HEK293 (cell line): ENCODE data around the gene CORO1C.

Experiments used
- ZFP41 ChIP-seq: fragments of 450-650 bp; formaldehyde crosslinking; IDR thresholded peaks from 2 replicates; pipeline ENCODE4 v1.5.1; 2016; ENCODE audit warnings: missing biosample characterization, missing genetic modification characterization, borderline replicate concordance
- ZNF266 ChIP-seq: fragments of 450-650 bp; formaldehyde crosslinking; IDR thresholded peaks from 2 replicates; pipeline ENCODE4 v1.5.1; 2016; ENCODE audit warnings: missing biosample characterization, missing genetic modification characterization, low read depth
- ZNF311 ChIP-seq: fragments of 450-650 bp; formaldehyde crosslinking; IDR thresholded peaks from 2 replicates; pipeline ENCODE4 v1.5.1; 2017; ENCODE audit warnings: missing biosample characterization, missing genetic modification characterization, borderline replicate concordance
- ZNF416 ChIP-seq: fragments of 450-650 bp; formaldehyde crosslinking; IDR thresholded peaks from 2 replicates; pipeline ENCODE4 v1.5.1; 2016; ENCODE audit warnings: missing biosample characterization, missing genetic modification characterization
- ZNF510 ChIP-seq: fragments of 450-650 bp; formaldehyde crosslinking; IDR thresholded peaks from 2 replicates; pipeline ENCODE4 v1.5.1; 2018; ENCODE audit warnings: mild to moderate bottlenecking, missing genetic modification characterization, missing biosample characterization; ENCODE audit not compliant: insufficient replicate concordance
- ZNF549 ChIP-seq: fragments of 450-650 bp; IDR thresholded peaks from 2 replicates; pipeline ENCODE4 v1.5.1; 2018; ENCODE audit warnings: missing biosample characterization, missing genetic modification characterization, mild to moderate bottlenecking, inconsistent platforms, moderate library complexity
- ZNF596 ChIP-seq: fragments of 450-650 bp; IDR thresholded peaks from 2 replicates; pipeline ENCODE4 v1.5.0; 2018; ENCODE audit warnings: missing biosample characterization, mild to moderate bottlenecking, missing genetic modification characterization, moderate library complexity
- TF ChIP-seq, protein P1 (sequence below): fragments of 450-650 bp; formaldehyde crosslinking; IDR thresholded peaks from 2 replicates; pipeline ENCODE4 v1.5.1; 2017; ENCODE audit warnings: missing biosample characterization, mild to moderate bottlenecking, missing genetic modification characterization, moderate library complexity
- TF ChIP-seq, protein P2 (sequence below): fragments of 450-650 bp; formaldehyde crosslinking; IDR thresholded peaks from 2 replicates; pipeline ENCODE4 v1.5.1; 2016; ENCODE audit warnings: missing biosample characterization, missing genetic modification characterization, low read depth
- TF ChIP-seq, protein P3 (sequence below): fragments of 450-650 bp; formaldehyde crosslinking; IDR thresholded peaks from 2 replicates; pipeline ENCODE4 v1.5.1; 2016; ENCODE audit warnings: missing biosample characterization, missing genetic modification characterization
- TF ChIP-seq, protein P4 (sequence below): fragments of 450-650 bp; formaldehyde crosslinking; IDR thresholded peaks from 2 replicates; pipeline ENCODE4 v1.5.1; 2016; ENCODE audit warnings: missing biosample characterization, missing genetic modification characterization
- TF ChIP-seq, protein P5 (sequence below): fragments of 450-650 bp; formaldehyde crosslinking; IDR thresholded peaks from 2 replicates; pipeline ENCODE4 v1.5.1; 2016; ENCODE audit warnings: missing biosample characterization, missing genetic modification characterization
- TF ChIP-seq, protein P6 (sequence below): fragments of 450-650 bp; formaldehyde crosslinking; IDR thresholded peaks from 2 replicates; pipeline ENCODE4 v1.5.1; 2016; ENCODE audit warnings: missing biosample characterization, missing genetic modification characterization, borderline replicate concordance
- TF ChIP-seq, protein P7 (sequence below): fragments of 450-650 bp; formaldehyde crosslinking; IDR thresholded peaks from 2 replicates; pipeline ENCODE4 v1.5.1; 2016; ENCODE audit warnings: missing biosample characterization, missing genetic modification characterization

DNA sequence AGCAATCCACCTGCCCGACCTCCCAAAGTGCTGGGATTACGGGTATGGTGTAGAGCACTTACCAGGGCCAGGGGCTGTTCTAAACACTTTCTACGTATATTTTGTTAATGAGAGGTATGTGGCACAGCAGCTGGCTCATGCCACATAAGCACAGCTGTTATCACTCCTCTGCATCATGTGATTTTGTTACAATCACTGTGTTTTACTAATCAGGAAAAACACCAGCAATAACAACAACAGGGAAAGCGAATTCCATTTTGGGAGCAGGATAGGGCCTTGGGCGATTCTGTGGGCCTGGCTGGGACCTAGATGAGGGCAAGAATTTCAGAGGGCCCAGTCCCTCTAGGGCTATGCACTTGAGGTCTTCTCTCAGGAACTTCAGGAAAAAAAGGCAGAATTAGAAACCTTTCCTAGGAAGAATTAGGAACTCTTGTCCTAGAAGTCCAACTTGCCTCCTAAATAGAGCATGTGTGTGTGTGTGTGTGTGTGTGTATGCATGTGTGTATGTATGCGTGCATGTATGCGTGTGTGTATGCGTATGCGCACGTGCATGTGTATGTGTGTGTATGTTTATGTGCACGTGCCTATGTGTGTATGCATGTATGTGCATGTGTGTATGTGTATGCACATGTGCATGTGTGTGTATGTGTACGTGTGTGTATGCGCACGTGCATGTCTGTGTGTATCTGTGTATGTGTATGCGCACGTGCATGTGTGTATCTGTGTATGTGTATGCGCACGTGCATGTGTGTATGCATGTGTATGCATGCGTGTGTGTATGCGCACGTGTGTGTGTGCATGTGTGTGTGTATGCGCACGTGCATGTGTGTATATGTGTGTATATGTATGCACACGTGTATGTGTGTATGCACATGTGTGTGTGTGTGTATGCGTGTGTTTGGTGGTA, 41.8 kb upstream of the CORO1C start:
- TF ChIP-seq, protein P1, sequence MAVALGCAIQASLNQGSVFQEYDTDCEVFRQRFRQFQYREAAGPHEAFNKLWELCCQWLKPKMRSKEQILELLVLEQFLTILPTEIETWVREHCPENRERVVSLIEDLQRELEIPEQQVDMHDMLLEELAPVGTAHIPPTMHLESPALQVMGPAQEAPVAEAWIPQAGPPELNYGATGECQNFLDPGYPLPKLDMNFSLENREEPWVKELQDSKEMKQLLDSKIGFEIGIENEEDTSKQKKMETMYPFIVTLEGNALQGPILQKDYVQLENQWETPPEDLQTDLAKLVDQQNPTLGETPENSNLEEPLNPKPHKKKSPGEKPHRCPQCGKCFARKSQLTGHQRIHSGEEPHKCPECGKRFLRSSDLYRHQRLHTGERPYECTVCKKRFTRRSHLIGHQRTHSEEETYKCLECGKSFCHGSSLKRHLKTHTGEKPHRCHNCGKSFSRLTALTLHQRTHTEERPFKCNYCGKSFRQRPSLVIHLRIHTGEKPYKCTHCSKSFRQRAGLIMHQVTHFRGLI: no peak
- no peak for TF ChIP-seq ZFP41
- TF ChIP-seq, protein P2, sequence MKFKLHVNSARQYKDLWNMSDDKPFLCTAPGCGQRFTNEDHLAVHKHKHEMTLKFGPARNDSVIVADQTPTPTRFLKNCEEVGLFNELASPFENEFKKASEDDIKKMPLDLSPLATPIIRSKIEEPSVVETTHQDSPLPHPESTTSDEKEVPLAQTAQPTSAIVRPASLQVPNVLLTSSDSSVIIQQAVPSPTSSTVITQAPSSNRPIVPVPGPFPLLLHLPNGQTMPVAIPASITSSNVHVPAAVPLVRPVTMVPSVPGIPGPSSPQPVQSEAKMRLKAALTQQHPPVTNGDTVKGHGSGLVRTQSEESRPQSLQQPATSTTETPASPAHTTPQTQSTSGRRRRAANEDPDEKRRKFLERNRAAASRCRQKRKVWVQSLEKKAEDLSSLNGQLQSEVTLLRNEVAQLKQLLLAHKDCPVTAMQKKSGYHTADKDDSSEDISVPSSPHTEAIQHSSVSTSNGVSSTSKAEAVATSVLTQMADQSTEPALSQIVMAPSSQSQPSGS (tag by site-specific recombination): no peak
- no peak for TF ChIP-seq ZNF311 (tag by site-specific recombination)
- no peak for TF ChIP-seq ZNF416 (tag by site-specific recombination)
- TF ChIP-seq ZNF549 (tag by site-specific recombination): no peak
- no peak for TF ChIP-seq ZNF266 (tag by site-specific recombination)
- TF ChIP-seq, protein P3, sequence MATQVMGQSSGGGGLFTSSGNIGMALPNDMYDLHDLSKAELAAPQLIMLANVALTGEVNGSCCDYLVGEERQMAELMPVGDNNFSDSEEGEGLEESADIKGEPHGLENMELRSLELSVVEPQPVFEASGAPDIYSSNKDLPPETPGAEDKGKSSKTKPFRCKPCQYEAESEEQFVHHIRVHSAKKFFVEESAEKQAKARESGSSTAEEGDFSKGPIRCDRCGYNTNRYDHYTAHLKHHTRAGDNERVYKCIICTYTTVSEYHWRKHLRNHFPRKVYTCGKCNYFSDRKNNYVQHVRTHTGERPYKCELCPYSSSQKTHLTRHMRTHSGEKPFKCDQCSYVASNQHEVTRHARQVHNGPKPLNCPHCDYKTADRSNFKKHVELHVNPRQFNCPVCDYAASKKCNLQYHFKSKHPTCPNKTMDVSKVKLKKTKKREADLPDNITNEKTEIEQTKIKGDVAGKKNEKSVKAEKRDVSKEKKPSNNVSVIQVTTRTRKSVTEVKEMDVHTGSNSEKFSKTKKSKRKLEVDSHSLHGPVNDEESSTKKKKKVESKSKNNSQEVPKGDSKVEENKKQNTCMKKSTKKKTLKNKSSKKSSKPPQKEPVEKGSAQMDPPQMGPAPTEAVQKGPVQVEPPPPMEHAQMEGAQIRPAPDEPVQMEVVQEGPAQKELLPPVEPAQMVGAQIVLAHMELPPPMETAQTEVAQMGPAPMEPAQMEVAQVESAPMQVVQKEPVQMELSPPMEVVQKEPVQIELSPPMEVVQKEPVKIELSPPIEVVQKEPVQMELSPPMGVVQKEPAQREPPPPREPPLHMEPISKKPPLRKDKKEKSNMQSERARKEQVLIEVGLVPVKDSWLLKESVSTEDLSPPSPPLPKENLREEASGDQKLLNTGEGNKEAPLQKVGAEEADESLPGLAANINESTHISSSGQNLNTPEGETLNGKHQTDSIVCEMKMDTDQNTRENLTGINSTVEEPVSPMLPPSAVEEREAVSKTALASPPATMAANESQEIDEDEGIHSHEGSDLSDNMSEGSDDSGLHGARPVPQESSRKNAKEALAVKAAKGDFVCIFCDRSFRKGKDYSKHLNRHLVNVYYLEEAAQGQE: no peak
- TF ChIP-seq, protein P4, sequence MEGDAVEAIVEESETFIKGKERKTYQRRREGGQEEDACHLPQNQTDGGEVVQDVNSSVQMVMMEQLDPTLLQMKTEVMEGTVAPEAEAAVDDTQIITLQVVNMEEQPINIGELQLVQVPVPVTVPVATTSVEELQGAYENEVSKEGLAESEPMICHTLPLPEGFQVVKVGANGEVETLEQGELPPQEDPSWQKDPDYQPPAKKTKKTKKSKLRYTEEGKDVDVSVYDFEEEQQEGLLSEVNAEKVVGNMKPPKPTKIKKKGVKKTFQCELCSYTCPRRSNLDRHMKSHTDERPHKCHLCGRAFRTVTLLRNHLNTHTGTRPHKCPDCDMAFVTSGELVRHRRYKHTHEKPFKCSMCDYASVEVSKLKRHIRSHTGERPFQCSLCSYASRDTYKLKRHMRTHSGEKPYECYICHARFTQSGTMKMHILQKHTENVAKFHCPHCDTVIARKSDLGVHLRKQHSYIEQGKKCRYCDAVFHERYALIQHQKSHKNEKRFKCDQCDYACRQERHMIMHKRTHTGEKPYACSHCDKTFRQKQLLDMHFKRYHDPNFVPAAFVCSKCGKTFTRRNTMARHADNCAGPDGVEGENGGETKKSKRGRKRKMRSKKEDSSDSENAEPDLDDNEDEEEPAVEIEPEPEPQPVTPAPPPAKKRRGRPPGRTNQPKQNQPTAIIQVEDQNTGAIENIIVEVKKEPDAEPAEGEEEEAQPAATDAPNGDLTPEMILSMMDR (tag by site-specific recombination): no peak
- TF ChIP-seq, protein P5, sequence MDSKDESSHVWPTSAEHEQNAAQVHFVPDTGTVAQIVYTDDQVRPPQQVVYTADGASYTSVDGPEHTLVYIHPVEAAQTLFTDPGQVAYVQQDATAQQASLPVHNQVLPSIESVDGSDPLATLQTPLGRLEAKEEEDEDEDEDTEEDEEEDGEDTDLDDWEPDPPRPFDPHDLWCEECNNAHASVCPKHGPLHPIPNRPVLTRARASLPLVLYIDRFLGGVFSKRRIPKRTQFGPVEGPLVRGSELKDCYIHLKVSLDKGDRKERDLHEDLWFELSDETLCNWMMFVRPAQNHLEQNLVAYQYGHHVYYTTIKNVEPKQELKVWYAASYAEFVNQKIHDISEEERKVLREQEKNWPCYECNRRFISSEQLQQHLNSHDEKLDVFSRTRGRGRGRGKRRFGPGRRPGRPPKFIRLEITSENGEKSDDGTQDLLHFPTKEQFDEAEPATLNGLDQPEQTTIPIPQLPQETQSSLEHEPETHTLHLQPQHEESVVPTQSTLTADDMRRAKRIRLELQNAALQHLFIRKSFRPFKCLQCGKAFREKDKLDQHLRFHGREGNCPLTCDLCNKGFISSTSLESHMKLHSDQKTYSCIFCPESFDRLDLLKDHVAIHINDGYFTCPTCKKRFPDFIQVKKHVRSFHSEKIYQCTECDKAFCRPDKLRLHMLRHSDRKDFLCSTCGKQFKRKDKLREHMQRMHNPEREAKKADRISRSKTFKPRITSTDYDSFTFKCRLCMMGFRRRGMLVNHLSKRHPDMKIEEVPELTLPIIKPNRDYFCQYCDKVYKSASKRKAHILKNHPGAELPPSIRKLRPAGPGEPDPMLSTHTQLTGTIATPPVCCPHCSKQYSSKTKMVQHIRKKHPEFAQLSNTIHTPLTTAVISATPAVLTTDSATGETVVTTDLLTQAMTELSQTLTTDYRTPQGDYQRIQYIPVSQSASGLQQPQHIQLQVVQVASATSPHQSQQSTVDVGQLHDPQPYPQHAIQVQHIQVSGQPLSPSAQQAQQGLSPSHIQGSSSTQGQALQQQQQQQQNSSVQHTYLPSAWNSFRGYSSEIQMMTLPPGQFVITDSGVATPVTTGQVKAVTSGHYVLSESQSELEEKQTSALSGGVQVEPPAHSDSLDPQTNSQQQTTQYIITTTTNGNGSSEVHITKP (tag by site-specific recombination): no peak
- TF ChIP-seq ZNF510 (tag by site-specific recombination): no peak
- TF ChIP-seq, protein P6, sequence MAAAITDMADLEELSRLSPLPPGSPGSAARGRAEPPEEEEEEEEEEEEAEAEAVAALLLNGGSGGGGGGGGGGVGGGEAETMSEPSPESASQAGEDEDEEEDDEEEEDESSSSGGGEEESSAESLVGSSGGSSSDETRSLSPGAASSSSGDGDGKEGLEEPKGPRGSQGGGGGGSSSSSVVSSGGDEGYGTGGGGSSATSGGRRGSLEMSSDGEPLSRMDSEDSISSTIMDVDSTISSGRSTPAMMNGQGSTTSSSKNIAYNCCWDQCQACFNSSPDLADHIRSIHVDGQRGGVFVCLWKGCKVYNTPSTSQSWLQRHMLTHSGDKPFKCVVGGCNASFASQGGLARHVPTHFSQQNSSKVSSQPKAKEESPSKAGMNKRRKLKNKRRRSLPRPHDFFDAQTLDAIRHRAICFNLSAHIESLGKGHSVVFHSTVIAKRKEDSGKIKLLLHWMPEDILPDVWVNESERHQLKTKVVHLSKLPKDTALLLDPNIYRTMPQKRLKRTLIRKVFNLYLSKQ: no peak
- TF ChIP-seq, protein P7, sequence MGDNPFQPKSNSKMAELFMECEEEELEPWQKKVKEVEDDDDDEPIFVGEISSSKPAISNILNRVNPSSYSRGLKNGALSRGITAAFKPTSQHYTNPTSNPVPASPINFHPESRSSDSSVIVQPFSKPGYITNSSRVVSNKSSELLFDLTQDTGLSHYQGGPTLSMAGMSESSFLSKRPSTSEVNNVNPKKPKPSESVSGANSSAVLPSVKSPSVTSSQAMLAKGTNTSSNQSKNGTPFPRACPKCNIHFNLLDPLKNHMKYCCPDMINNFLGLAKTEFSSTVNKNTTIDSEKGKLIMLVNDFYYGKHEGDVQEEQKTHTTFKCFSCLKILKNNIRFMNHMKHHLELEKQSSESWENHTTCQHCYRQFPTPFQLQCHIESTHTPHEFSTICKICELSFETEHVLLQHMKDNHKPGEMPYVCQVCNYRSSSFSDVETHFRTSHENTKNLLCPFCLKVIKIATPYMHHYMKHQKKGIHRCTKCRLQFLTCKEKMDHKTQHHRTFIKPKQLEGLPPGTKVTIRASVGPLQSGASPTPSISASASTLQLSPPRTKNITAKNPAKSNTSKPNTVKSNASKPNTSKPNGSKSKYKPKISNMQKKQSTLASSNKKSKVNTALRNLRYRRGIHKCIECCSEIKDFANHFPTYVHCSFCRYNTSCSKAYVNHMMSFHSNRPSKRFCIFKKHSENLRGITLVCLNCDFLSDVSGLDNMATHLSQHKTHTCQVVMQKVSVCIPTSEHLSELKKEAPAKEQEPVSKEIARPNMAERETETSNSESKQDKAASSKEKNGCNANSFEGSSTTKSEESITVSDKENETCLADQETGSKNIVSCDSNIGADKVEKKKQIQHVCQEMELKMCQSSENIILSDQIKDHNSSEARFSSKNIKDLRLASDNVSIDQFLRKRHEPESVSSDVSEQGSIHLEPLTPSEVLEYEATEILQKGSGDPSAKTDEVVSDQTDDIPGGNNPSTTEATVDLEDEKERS (tag by site-specific recombination): no peak
- no peak for TF ChIP-seq ZNF596 (tag by site-specific recombination)
